GM19025 (cell line): ENCODE data around the gene TMEM150C.
"Not testable (repeated sequence)": the region's sequence is repeated elsewhere in the genome, so short reads cannot be mapped to it uniquely, and the experiment has no call there.

ENCODE experiments used
- ATAC-seq: cut with Tn5 transposase; IDR thresholded peaks from one replicate; pipeline ENCODE4 v1.9.1; 2021; ENCODE audit warnings: mild to moderate bottlenecking, low read depth, moderate library complexity; ENCODE audit not compliant: unreplicated experiment

The TMEM150C gene

GRCh38 chr4:82480771-82481505 lies 80.8 kb downstream of the TMEM150C start:
- ATAC-seq = no peak

GRCh38 chr4:82479562-82479961 lies 82.2 kb downstream of the TMEM150C start:
- no peak for ATAC-seq

GRCh38 chr4:82477469-82477868 lies 84.3 kb downstream of the TMEM150C start:
- ATAC-seq = not testable (repeated sequence)

GRCh38 chr4:82475931-82476330 lies 85.9 kb downstream of the TMEM150C start:
- ATAC-seq = not testable (repeated sequence)

- no peak for ATAC-seq
Measured at GRCh38 chr4:82473621-82474164, 88.1 kb downstream of the TMEM150C start.

GRCh38 chr4:82473080-82473479 lies 88.7 kb downstream of the TMEM150C start:
- not testable (repeated sequence) for ATAC-seq

- no peak for ATAC-seq
Measured at GRCh38 chr4:82469791-82470345, 91.9 kb downstream of the TMEM150C start.

- no peak for ATAC-seq
Measured at GRCh38 chr4:82467471-82467870, 94.3 kb downstream of the TMEM150C start.

- ATAC-seq = no peak
Measured at GRCh38 chr4:82463221-82463620, 98.6 kb downstream of the TMEM150C start.

GRCh38 chr4:82462415-82462831 lies 99.4 kb downstream of the TMEM150C start:
- peak; percentile 65 for ATAC-seq

- no peak for ATAC-seq
Measured at GRCh38 chr4:82461710-82462109, 100.1 kb downstream of the TMEM150C start.

GRCh38 chr4:82458729-82459128 lies 103.1 kb downstream of the TMEM150C start:
- no peak for ATAC-seq

GRCh38 chr4:82457266-82457665 lies 104.5 kb downstream of the TMEM150C start:
- no peak for ATAC-seq

GRCh38 chr4:82452026-82452425 lies 109.8 kb downstream of the TMEM150C start:
- no peak for ATAC-seq

GRCh38 chr4:82450966-82451755 lies 110.6 kb downstream of the TMEM150C start:
- ATAC-seq = no peak

GRCh38 chr4:82447886-82448285 lies 113.9 kb downstream of the TMEM150C start:
- ATAC-seq = no peak

GRCh38 chr4:82439088-82439487 lies 122.7 kb downstream of the TMEM150C start:
- ATAC-seq = no peak

GRCh38 chr4:82437285-82438005 lies 124.3 kb downstream of the TMEM150C start:
- ATAC-seq = no peak

GRCh38 chr4:82436780-82437179 lies 125.0 kb downstream of the TMEM150C start:
- ATAC-seq = no peak

GRCh38 chr4:82436130-82436529 lies 125.7 kb downstream of the TMEM150C start:
- ATAC-seq = no peak
